ENCODE data around the gene HAO2. TPM values are rescaled to one million over a fixed set of nuclear protein-coding genes. Genes with fewer than 3 reads are reported as not detected.

The HAO2 gene
- total and polyA plus RNA-seq, 8 donors = 0.11 to 0.76 (median 0.35) TPM; not detected in 2

GRCh38 chr1:119387858-119388257 lies 19.3 kb downstream of the HAO2 start:
- no peaks in the 10 kb centered on the region for H3K27me3 ChIP-seq
- intact Hi-C loops (cut with DNase I) = no loop called here
- TF ChIP-seq CTCF (IDR thresholded peaks at IDR 0.05) = no peak
- H3K4me1 ChIP-seq = no peaks in the 10 kb centered on the region
- H3K27ac ChIP-seq = no peak overlapping the region
- H3K4me3 ChIP-seq = no peak overlapping the region
- H3K36me3 ChIP-seq = no peaks in the 10 kb centered on the region
- no peak for DNase-seq
- H3K9me3 ChIP-seq = no peaks in the 10 kb centered on the region
- ATAC-seq = no peak

GRCh38 chr1:119388450-119388849 lies 19.9 kb downstream of the HAO2 start:
- no peak for ATAC-seq
- no peak for DNase-seq
- Histone ChIP-seq H3K27me3 (no peaks in the 10 kb centered on the region), H3K36me3 (no peaks in the 10 kb centered on the region), H3K4me3 (no peak overlapping the region), H3K9me3 (no peaks in the 10 kb centered on the region), H3K4me1 (no peaks in the 10 kb centered on the region), H3K27ac (no peak overlapping the region)
- TF ChIP-seq CTCF (IDR thresholded peaks at IDR 0.05) = no peak
- intact Hi-C loops (cut with DNase I) = no loop called here

- DNase-seq = no peak
- TF ChIP-seq CTCF (IDR thresholded peaks at IDR 0.05) = no peak
- Histone ChIP-seq H3K4me1 (no peaks in the 10 kb centered on the region), H3K27ac (no peak overlapping the region), H3K27me3 (no peaks in the 10 kb centered on the region), H3K4me3 (no peak overlapping the region), H3K9me3 (no peaks in the 10 kb centered on the region), H3K36me3 (no peaks in the 10 kb centered on the region)
- intact Hi-C loops (cut with DNase I) = no loop called here
- ATAC-seq = no peak
Measured at GRCh38 chr1:119390526-119390925, 21.9 kb downstream of the HAO2 start.

GRCh38 chr1:119391749-119392148 lies 23.2 kb downstream of the HAO2 start:
- no peaks in the 10 kb centered on the region for H3K27me3 ChIP-seq
- H3K4me1 ChIP-seq = no peaks in the 10 kb centered on the region
- no peak overlapping the region for H3K27ac ChIP-seq
- no peaks in the 10 kb centered on the region for H3K9me3 ChIP-seq
- no peak overlapping the region for H3K4me3 ChIP-seq
- TF ChIP-seq CTCF (IDR thresholded peaks at IDR 0.05) = no peak
- DNase-seq (no peak), ATAC-seq (no peak)
- H3K36me3 ChIP-seq = no peaks in the 10 kb centered on the region
- intact Hi-C loops (cut with DNase I) = no loop called here

- intact Hi-C loops (cut with DNase I) = no loop called here
- Histone ChIP-seq H3K4me3 (no peak overlapping the region), H3K27me3 (no peaks in the 10 kb centered on the region), H3K36me3 (no peaks in the 10 kb centered on the region), H3K4me1 (no peaks in the 10 kb centered on the region), H3K27ac (no peak overlapping the region), H3K9me3 (no peaks in the 10 kb centered on the region)
- DNase-seq (no peak), ATAC-seq (no peak)
- TF ChIP-seq CTCF (IDR thresholded peaks at IDR 0.05) = no peak
Measured at GRCh38 chr1:119394085-119394484, 25.5 kb downstream of the HAO2 start.
